GM12872 (cell line): ENCODE results near the gene MRPS5.

Experiments used
- CTCF ChIP-seq: IDR thresholded peaks from 3 replicates; pipeline ENCODE4 v1.5.1; 2011; ENCODE audit warnings: low read depth, mild to moderate bottlenecking, low read length, moderate library complexity; ENCODE audit not compliant: insufficient read depth

Gene MRPS5

GRCh38 chr2:95110395-95110794 lies 11.2 kb downstream of the MRPS5 start:
- TF ChIP-seq CTCF, result no peak

- TF ChIP-seq CTCF, result no peak
These were observed 12.3 kb downstream of the MRPS5 start for GRCh38 chr2:95109260-95109659.

- TF ChIP-seq CTCF, result no peak
These were observed 15.5 kb downstream of the MRPS5 start for GRCh38 chr2:95106081-95106480.

GRCh38 chr2:95104606-95105005 lies 17.0 kb downstream of the MRPS5 start:
- no peak for TF ChIP-seq CTCF

- no peak for TF ChIP-seq CTCF
These were observed 21.7 kb downstream of the MRPS5 start for GRCh38 chr2:95099910-95100309.

GRCh38 chr2:95091885-95092555 lies 29.6 kb downstream of the MRPS5 start:
- TF ChIP-seq CTCF, result no peak

- TF ChIP-seq CTCF, result no peak
These were observed 34.2 kb downstream of the MRPS5 start for GRCh38 chr2:95087379-95087778.
